GM12873 (cell line): Measurements from ENCODE around the gene ANGEL1.

Source experiments
- CTCF ChIP-seq: IDR thresholded peaks from 2 replicates; pipeline ENCODE4 v1.5.1; 2012; ENCODE audit warnings: low read depth, mild to moderate bottlenecking, moderate library complexity, low read length, control low read depth; ENCODE audit not compliant: insufficient read depth; ENCODE audit errors: missing control alignments

ANGEL1 gene

DNA sequence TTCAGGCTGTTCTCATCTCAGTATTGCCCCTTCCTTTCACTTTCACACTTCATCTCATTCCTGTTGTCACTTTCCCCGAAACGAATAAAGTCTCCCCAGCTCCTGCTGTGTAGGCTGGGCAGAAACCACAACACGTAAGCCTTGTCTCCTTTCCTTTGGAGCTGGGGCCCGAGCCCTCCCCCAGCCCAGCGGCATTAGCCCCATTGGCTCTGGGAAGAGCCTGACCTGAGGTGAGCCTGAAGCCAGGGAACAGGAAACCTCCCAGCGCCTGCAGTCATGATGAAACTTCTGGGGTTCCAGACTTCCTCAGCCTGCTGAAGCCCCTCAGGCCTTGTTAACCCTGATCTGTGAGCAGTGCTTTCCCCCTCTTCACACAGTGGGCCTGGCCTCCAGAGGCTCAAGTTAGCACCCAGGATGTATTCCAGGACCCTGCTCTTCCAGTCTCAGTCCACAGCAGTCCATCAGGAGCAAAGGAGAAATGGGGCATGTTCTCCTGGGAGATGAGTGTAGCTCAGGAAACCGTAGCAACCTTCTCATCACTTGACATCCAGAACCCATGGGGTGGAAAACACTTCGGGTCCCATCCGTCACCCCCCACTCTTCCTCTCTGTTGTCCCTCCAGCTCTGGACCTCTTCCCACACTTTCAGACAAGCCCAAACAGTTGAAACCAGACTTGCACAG is 29.7 kb downstream of the ANGEL1 start:
- TF ChIP-seq CTCF: no peak

- TF ChIP-seq CTCF: no peak
Observed at GRCh38 chr14:76782115-76782884, 30.4 kb downstream of the ANGEL1 start.

DNA sequence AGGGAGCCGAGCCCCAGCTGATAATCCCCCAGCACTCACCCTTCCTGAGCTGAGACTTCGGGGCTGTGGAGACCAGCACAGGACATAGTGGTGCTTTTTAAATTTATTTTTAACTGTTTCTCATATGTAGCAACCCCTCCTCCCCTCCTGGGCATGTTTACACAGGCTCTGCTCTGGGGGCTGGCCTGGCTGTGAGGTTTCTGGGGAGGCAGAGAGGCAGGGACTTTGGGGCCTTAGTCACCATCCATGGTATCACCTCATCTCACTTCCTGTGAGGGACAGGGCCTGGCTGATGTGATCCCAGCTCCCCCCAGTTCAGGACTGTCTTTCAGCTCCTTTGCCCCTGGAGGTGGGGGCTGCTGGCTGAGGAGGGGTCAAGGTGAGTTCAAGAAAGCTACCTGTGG is 31.0 kb downstream of the ANGEL1 start:
- TF ChIP-seq CTCF: no peak

- TF ChIP-seq CTCF: no peak
Observed at GRCh38 chr14:76780875-76781647, 31.6 kb downstream of the ANGEL1 start.

DNA sequence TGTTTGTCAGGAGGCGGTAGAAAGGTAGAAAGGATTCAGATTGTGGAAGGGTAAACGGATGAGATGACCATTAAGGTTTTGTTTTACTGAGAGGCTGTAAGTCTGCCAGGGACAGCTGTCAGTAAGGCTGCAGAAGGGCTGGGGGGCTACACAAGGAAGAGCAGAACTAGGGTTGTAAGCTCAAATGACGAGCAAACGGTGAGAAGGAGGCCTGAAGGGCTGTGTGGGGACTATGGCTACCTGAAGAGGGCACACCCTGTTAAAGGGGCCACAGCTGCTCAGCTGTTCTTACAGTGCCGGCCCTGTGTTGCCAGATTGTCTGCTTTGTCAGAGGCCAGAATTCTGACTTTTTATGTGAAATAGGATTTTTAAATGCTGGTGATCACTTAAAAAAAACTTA is 32.3 kb downstream of the ANGEL1 start:
- TF ChIP-seq CTCF: no peak

- no peak for TF ChIP-seq CTCF
Observed at GRCh38 chr14:76780058-76780345, 32.7 kb downstream of the ANGEL1 start.
